ENCODE results near the gene GPR137. TPM values are rescaled to one million over a fixed set of nuclear protein-coding genes. Genes with fewer than 3 reads are reported as not detected.

GPR137 gene
- total and polyA plus RNA-seq, 4 donors, result 6.7 to 22.2 (median 9.0) TPM

- Histone ChIP-seq H3K9ac (ENCODE audit: low read depth in 1 of 2, low read length in 2 of 2) (no peak overlapping the region), H3K36me3 (ENCODE audit: control insufficient read depth in 4 of 4, insufficient read depth in 3 of 4, low read depth in 1 of 4, low read length in 3 of 4) (peaks cover 0 to 18% (median 3%) of the 10 kb centered on the region in 4 donors), H3K27ac (ENCODE audit: low read depth in 1 of 2, low read length in 2 of 2) (no peak overlapping the region), H3K9me3 (ENCODE audit: control insufficient read depth in 4 of 4, low read length in 3 of 4) (no peaks in the 10 kb centered on the region), H3K4me1 (ENCODE audit: control insufficient read depth in 4 of 4, insufficient read depth in 4 of 4, low read length in 3 of 4) (no peaks in the 10 kb centered on the region), H3K27me3 (ENCODE audit: control insufficient read depth in 4 of 4, insufficient read depth in 4 of 4, low read length in 3 of 4) (no peaks in the 10 kb centered on the region), H3K4me3 (ENCODE audit: low read depth in 1 of 3, low read length in 3 of 3) (no peak overlapping the region)
- no peak for DNase-seq (ENCODE audit: low spot score)
- TF ChIP-seq ZBTB33 (IDR thresholded peaks at IDR 0.05) (no peak), REST (IDR thresholded peaks at IDR 0.05) (no peak), MAX (IDR thresholded peaks at IDR 0.05) (no peak), GABPA (IDR thresholded peaks at IDR 0.05 in 1 of 2, conservative IDR thresholded peaks at IDR 0.05 in 1 of 2) (no peak), EGR1 (IDR thresholded peaks at IDR 0.05; ENCODE audit: low read depth in 2 of 2) (no peak), TAF1 (conservative IDR thresholded peaks at IDR 0.05) (no peak), FOXA1 (IDR thresholded peaks at IDR 0.05) (no peak), RXRA (IDR thresholded peaks at IDR 0.05) (no peak), CTCF (IDR thresholded peaks at IDR 0.05; ENCODE audit: low read depth, low read length, missing input control) (no peak), SP1 (IDR thresholded peaks at IDR 0.05) (no peak), JUND (IDR thresholded peaks at IDR 0.05) (no peak), FOXA2 (IDR thresholded peaks at IDR 0.05) (no peak)
- WGBS, result 92% methylated on average over 11 of the region's 11 CpGs
Observed at GRCh38 chr11:64324692-64325469, 39.2 kb downstream of the GPR137 start.

GRCh38 chr11:64327375-64327774, 41.7 kb downstream of the GPR137 start:
- Histone ChIP-seq H3K4me3 (ENCODE audit: low read depth in 1 of 3, low read length in 3 of 3) (no peak overlapping the region), H3K36me3 (ENCODE audit: control insufficient read depth in 4 of 4, insufficient read depth in 3 of 4, low read depth in 1 of 4, low read length in 3 of 4) (peaks cover 0 to under 1% (median 0%) of the 10 kb centered on the region in 4 donors), H3K27ac (ENCODE audit: low read depth in 1 of 2, low read length in 2 of 2) (no peak overlapping the region), H3K9me3 (ENCODE audit: control insufficient read depth in 4 of 4, low read length in 3 of 4) (no peaks in the 10 kb centered on the region), H3K27me3 (ENCODE audit: control insufficient read depth in 4 of 4, insufficient read depth in 4 of 4, low read length in 3 of 4) (no peaks in the 10 kb centered on the region), H3K9ac (ENCODE audit: low read depth in 1 of 2, low read length in 2 of 2) (no peak overlapping the region), H3K4me1 (ENCODE audit: control insufficient read depth in 4 of 4, insufficient read depth in 4 of 4, low read length in 3 of 4) (peaks cover 0 to 4% (median 0%) of the 10 kb centered on the region in 4 donors)
- DNase-seq (ENCODE audit: low spot score), result no peak
- 88% methylated on average over 2 of the region's 2 CpGs for WGBS
- TF ChIP-seq YY1 (IDR thresholded peaks at IDR 0.05), result no peak
- TF ChIP-seq CTCF (IDR thresholded peaks at IDR 0.05; ENCODE audit: low read depth, low read length, missing input control), result no peak
- no peak for TF ChIP-seq TAF1 (conservative IDR thresholded peaks at IDR 0.05)
- TF ChIP-seq FOXA2 (IDR thresholded peaks at IDR 0.05), result no peak
- no peak for TF ChIP-seq RAD21 (IDR thresholded peaks at IDR 0.05)
- no peak for TF ChIP-seq ATF3 (IDR thresholded peaks at IDR 0.05)
- TF ChIP-seq RXRA (IDR thresholded peaks at IDR 0.05), result no peak
- TF ChIP-seq MAX (IDR thresholded peaks at IDR 0.05), result no peak
- TF ChIP-seq HNF4A (conservative IDR thresholded peaks at IDR 0.05), result no peak
- TF ChIP-seq EGR1 (IDR thresholded peaks at IDR 0.05; ENCODE audit: low read depth in 2 of 2), result no peak
- TF ChIP-seq HNF4G (IDR thresholded peaks at IDR 0.05), result no peak
- TF ChIP-seq JUND (IDR thresholded peaks at IDR 0.05), result no peak
